GM12865 (cell line): ENCODE measurements around the gene PHLDB2.

Experiments used
- DNase-seq: peaks from one replicate; pipeline ENCODE4 v3.0.0; 2010; ENCODE audit warnings: low read depth
- H3K4me3 ChIP-seq: 2 replicates; pipeline ENCODE4 v1.5.1; 2011; ENCODE audit warnings: mild to moderate bottlenecking, low read depth, low read length, control low read depth
- TF ChIP-seq, protein P1 (sequence below): IDR thresholded peaks from 2 replicates; pipeline ENCODE4 v1.5.1; 2011; ENCODE audit warnings: low read length, control low read depth, low read depth, inconsistent platforms; ENCODE audit not compliant: insufficient read depth; ENCODE audit errors: missing control alignments

PHLDB2 gene

DNA sequence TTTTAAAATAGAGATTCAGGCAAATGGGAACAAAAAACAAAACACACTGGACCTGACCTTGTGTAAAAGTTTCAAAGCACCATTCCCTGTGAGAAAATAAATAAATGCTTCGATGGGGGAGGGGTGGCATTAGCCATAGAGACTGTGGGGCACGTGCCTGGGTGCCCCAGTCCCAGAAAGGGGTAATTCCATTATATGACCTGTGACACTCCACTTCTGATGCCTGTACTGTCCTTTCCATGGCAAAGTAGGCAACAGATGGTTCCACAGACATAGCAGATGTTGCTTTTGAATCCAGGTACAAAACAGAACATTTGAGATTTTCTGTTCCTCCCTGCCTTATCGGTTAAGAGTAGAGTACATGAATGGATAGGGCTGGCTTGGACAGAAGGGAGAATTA, 3.9 kb downstream of the PHLDB2 start:
- TF ChIP-seq, protein P1, sequence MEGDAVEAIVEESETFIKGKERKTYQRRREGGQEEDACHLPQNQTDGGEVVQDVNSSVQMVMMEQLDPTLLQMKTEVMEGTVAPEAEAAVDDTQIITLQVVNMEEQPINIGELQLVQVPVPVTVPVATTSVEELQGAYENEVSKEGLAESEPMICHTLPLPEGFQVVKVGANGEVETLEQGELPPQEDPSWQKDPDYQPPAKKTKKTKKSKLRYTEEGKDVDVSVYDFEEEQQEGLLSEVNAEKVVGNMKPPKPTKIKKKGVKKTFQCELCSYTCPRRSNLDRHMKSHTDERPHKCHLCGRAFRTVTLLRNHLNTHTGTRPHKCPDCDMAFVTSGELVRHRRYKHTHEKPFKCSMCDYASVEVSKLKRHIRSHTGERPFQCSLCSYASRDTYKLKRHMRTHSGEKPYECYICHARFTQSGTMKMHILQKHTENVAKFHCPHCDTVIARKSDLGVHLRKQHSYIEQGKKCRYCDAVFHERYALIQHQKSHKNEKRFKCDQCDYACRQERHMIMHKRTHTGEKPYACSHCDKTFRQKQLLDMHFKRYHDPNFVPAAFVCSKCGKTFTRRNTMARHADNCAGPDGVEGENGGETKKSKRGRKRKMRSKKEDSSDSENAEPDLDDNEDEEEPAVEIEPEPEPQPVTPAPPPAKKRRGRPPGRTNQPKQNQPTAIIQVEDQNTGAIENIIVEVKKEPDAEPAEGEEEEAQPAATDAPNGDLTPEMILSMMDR, result no peak
- H3K4me3 ChIP-seq, result no peak overlapping the region
- no peak for DNase-seq

DNA sequence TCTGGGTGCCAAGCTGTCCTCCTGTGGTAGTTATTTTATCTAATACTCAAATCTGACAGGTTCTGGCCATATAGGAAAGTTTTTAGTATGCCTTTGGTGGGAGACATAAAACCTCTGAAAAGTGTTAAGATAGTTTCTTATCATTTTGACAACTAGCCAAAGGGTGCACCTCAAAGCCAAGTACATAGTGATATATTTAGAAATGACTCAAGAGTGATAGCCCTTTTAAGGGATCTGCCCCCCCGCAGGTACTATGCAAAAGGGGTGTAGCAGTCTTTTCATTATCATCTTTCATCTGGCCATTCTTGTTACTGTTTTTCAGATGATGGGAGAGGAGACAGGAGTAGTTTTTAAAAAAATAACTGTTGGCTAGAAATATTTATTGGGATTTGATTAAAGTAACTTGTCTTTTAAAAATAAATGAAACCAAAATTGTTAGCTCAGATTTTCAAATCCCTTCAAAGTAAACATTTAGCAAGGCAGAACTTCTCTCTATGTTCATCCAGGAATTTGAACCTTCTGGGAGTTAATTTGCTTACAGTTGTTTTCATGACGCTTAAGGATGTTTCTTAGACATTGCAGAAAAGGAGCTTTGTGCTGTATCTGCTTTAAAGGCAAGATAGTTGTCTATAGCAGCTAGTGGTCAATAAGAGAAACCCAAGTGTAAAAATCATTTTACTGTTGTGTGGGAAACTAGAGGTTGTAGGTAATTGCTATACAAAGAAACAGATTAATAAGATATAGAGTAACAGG, 5.1 kb downstream of the PHLDB2 start:
- TF ChIP-seq, protein P1, result no peak
- DNase-seq, result no peak
- H3K4me3 ChIP-seq, result no peak overlapping the region

DNA sequence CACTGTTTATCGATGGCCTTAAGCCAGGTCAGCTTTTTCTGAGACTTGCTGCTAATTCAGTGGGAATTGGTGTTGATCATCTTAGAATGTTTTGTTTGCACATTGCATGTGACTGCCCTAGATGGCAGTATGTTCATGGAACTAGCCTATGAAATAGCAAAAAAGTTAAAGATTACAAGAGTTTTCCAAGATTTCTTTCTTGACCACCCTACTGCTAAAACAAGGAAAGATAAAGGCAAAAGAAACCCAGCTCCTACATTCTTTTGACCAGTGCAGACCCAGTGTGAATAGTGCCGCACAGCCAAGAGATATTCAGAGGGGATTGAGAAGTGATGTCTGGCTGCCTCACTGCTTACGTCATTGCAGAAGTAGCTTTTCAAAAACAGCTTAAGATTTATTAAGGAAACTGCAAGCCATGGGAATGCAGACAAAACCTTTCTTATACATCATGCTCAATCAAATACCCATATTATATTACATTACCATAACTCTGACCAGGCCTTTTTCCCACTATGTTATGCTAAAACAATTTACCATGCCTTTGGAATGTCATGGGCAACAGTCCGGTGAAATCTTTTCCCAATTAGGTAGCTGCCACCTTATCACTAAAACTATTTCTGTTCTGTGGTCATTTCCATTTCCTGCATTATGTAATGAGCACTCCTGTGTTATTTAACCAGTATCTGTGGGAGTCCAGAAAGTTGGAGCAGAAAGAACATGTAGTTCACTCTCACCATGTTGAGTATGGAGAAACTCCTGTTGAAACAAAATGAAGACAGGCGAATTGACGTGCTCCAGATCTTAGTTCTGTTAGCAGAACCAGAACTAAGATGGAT, 6.0 kb downstream of the PHLDB2 start:
- TF ChIP-seq, protein P1, result no peak
- no peak for DNase-seq
- no peak overlapping the region for H3K4me3 ChIP-seq

DNA sequence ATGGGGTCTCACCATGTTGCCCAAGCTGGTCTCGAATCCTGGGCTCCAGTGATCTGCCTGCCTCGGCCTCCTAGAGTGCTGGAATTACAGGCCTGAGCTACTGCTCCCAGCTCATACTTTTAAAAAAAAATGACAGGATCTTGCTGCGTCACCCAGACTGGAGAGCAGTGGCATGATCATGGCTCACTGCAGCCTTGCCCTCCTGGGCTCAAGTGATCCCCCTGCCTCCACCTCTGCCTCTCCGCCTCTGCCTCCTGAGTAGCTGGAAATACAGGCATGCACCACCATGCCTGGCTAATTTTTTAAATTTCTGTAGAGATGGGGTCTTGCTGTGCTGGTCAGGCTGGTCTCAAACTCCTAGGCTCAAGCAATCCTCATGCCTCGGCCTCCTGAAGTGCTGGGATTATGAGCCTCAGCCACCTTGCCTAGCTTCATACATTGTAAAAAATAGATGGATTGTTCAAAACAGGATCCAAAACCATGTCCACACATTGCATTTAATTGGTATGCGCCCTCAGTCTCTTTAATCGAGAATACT, 8.9 kb downstream of the PHLDB2 start:
- H3K4me3 ChIP-seq, result no peak overlapping the region
- no peak for DNase-seq
- TF ChIP-seq, protein P1, result no peak

DNA sequence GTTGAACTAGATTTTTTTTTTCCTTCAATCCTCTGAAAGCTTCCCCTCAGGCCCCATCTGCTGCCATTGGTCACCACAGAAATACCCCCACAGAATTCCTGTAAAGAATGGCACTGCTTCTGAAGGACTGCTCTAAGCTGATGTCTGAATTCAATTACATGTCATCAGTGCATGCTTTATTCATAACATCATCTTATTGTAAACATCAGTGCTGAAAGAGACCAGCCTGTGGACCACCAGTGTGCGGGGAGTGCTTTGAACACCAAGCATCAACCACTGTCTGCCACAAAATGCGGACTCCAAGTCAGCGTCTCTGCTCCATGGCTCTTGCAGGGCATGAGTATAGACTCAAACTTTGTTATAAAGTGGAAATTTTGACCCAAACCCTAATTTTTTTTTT, 11.6 kb downstream of the PHLDB2 start:
- no peak for DNase-seq
- no peak overlapping the region for H3K4me3 ChIP-seq
- TF ChIP-seq, protein P1, result no peak

DNA sequence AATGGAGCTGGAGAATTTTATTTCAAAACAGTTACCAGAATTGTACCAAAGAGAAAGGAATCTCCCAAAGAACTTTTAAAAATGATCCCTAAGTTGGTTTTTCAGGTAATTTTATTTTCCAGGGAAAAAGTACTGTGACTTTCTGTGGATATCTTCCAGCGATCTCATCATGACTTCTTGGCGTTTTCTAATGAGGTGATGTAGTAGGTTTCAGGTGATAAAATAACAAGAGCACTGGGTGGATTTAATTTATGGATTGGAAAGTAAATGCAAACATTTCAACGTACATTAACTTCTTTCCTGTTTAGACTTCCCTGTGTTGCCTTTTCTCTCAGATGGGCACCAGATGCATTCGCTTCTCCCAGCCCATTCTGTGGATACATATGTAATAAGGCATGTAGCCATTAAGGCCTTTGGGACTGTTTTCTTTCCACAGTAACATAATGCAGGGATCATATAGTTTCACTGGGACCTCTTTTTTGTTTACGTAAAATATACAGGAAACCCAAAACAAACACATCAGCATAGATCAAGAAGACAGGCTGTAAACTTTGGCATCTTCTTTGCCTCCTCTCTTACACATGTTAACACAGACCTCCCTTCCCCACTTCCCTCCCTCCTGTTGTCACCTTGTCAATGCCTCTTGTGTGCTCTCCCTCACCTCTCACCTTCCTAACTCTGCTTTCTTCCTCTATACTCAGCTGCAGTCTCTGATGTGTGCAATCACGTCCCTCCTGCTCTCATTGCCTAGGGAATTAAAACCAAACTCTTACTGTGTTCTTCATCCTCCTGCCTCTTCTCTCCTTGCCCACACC, 13.0 kb downstream of the PHLDB2 start:
- TF ChIP-seq, protein P1, result no peak
- DNase-seq, result no peak
- H3K4me3 ChIP-seq, result no peak overlapping the region
